Lower leg skin (tissue), 3 donors: ENCODE data around the gene CENPP.

Source experiments
- CTCF ChIP-seq, 3 donors: fragments of 450-650 bp; IDR thresholded peaks; one replicate each; pipeline ENCODE4 v1.5.1; 2016; ENCODE audit warnings: antibody characterized with exemption in 3 of 3, mild to moderate bottlenecking in 3 of 3, moderate library complexity in 2 of 3
- POLR2A ChIP-seq, 2 donors: fragments of 450-650 bp; IDR thresholded peaks; one replicate each; pipeline ENCODE4 v1.6.1; 2016 to 2017; ENCODE audit warnings: antibody characterized with exemption in 2 of 2, mild to moderate bottlenecking in 1 of 2, moderate library complexity in 1 of 2

DNA sequence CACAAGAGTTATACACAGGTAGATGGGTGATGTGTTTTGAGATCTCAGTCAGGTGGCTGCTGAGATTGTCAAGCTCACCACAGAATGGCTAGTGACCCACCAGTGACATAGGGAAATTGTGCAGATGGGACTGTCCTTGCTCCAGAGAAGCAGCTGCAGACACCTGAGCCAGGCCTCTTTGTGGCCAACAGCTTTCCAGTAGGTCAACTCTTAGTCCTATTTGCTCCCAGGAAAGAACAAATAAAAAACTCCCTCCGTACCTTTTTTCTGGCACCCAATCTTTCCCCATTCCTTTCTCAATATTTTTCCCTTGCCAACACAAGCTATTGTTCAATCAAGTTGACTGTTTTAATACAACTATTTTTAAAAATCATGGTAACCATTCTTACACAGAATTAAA is 46.5 kb upstream of the CENPP start:
- TF ChIP-seq POLR2A (IDR thresholded peaks at IDR 0.05) (no peak), CTCF (IDR thresholded peaks at IDR 0.05) (no peak)
